Measurements from ENCODE around the gene LRPPRC. TPM values are rescaled to one million over a fixed set of nuclear protein-coding genes. Genes with fewer than 3 reads are reported as not detected.

LRPPRC gene
- total and polyA plus RNA-seq, 2 experiments from 2014 or later, result 163 to 200 TPM

DNA sequence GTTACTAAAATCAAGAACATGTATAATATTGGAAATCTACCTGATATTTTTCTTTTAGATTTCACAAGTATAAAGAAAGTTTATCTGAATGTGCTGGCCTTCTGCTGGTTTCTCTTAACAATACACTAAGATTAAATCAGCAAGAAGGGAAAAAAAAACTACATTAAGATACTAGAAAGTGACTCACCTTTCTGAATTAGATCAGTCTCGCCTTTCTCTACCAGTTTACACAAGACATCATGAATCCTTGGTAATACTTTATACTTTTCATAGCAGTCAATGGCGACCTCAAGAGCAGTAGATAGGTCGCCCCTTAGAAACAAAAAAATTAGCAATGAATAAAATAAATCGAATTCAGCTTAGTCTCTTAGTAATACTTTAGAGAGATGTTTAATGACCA, 61.2 kb downstream of the LRPPRC start:
- Histone ChIP-seq H3K9me2 (ENCODE audit: insufficient read depth) (no peaks in the 10 kb centered on the region), H3K4me2 (no peak overlapping the region), H3K4me1 (ENCODE audit: insufficient read depth) (no peaks in the 10 kb centered on the region), H4K20me1 (replicated peaks; ENCODE audit: insufficient read depth) (0 out of 2 replicates have a peak, but pooled peaks cover 4% of the 10 kb centered on the region), H3K4me3 (no peak overlapping the region), H3K36me3 (ENCODE audit: insufficient read depth) (peaks cover 22% of the 10 kb centered on the region; the same call in 1 of the 2 replicates), H3F3A (replicated peaks; ENCODE audit: low read depth) (no peaks in the 10 kb centered on the region), H2AFZ (no peak overlapping the region), H3K27ac (ENCODE audit: low read depth) (no peak overlapping the region), H3K27me3 (ENCODE audit: insufficient read depth) (no peaks in the 10 kb centered on the region), H3K79me2 (replicated peaks; ENCODE audit: insufficient read depth) (peaks cover 43% of the 10 kb centered on the region)
- Mint-ChIP-seq H3K27ac (no peak overlapping the region), H3K9me3 (no peaks in the 10 kb centered on the region), H3K27me3 (ENCODE audit: insufficient read depth, low read depth, poor library complexity) (no peaks in the 10 kb centered on the region), H3K36me3 (ENCODE audit: low read depth) (peaks cover 47% of the 10 kb centered on the region), H3K4me3 (no peak overlapping the region), H3K4me1 (peaks cover 20% of the 10 kb centered on the region)
- no peak for DNase-seq (ENCODE audit: low spot score)
- no peak for TF ChIP-seq EZH2 (IDR thresholded peaks at IDR 0.05; ENCODE audit: low read depth, unreplicated experiment)
- TF ChIP-seq, protein P1, sequence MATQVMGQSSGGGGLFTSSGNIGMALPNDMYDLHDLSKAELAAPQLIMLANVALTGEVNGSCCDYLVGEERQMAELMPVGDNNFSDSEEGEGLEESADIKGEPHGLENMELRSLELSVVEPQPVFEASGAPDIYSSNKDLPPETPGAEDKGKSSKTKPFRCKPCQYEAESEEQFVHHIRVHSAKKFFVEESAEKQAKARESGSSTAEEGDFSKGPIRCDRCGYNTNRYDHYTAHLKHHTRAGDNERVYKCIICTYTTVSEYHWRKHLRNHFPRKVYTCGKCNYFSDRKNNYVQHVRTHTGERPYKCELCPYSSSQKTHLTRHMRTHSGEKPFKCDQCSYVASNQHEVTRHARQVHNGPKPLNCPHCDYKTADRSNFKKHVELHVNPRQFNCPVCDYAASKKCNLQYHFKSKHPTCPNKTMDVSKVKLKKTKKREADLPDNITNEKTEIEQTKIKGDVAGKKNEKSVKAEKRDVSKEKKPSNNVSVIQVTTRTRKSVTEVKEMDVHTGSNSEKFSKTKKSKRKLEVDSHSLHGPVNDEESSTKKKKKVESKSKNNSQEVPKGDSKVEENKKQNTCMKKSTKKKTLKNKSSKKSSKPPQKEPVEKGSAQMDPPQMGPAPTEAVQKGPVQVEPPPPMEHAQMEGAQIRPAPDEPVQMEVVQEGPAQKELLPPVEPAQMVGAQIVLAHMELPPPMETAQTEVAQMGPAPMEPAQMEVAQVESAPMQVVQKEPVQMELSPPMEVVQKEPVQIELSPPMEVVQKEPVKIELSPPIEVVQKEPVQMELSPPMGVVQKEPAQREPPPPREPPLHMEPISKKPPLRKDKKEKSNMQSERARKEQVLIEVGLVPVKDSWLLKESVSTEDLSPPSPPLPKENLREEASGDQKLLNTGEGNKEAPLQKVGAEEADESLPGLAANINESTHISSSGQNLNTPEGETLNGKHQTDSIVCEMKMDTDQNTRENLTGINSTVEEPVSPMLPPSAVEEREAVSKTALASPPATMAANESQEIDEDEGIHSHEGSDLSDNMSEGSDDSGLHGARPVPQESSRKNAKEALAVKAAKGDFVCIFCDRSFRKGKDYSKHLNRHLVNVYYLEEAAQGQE (IDR thresholded peaks at IDR 0.05; ENCODE audit: unreplicated experiment), result no peak
- TF ChIP-seq ZNF331 (CRISPR knock-in tag; IDR thresholded peaks at IDR 0.05; ENCODE audit: low read depth), result no peak
- no peak for TF ChIP-seq EZH2phosphoT487 (IDR thresholded peaks at IDR 0.05; ENCODE audit: unreplicated experiment)
- TF ChIP-seq STAT1 (IDR thresholded peaks at IDR 0.05; ENCODE audit: unreplicated experiment), result no peak
- no peak for TF ChIP-seq NANOG (IDR thresholded peaks at IDR 0.05; ENCODE audit: borderline replicate concordance)
- no peak for TF ChIP-seq POLR2AphosphoS5 (IDR thresholded peaks at IDR 0.05; ENCODE audit: low read depth)
- no peak for TF ChIP-seq JUNB (IDR thresholded peaks at IDR 0.05; ENCODE audit: unreplicated experiment)
- no peak for TF ChIP-seq CREB1 (CRISPR knock-in tag; IDR thresholded peaks at IDR 0.05; ENCODE audit: low read depth)
- no peak for TF ChIP-seq ZNF114 (CRISPR knock-in tag; IDR thresholded peaks at IDR 0.05)
- TF ChIP-seq, protein P2, sequence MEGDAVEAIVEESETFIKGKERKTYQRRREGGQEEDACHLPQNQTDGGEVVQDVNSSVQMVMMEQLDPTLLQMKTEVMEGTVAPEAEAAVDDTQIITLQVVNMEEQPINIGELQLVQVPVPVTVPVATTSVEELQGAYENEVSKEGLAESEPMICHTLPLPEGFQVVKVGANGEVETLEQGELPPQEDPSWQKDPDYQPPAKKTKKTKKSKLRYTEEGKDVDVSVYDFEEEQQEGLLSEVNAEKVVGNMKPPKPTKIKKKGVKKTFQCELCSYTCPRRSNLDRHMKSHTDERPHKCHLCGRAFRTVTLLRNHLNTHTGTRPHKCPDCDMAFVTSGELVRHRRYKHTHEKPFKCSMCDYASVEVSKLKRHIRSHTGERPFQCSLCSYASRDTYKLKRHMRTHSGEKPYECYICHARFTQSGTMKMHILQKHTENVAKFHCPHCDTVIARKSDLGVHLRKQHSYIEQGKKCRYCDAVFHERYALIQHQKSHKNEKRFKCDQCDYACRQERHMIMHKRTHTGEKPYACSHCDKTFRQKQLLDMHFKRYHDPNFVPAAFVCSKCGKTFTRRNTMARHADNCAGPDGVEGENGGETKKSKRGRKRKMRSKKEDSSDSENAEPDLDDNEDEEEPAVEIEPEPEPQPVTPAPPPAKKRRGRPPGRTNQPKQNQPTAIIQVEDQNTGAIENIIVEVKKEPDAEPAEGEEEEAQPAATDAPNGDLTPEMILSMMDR (conservative IDR thresholded peaks at IDR 0.05; ENCODE audit: low read depth in 2 of 2), result no peak
- TF ChIP-seq, protein P3, sequence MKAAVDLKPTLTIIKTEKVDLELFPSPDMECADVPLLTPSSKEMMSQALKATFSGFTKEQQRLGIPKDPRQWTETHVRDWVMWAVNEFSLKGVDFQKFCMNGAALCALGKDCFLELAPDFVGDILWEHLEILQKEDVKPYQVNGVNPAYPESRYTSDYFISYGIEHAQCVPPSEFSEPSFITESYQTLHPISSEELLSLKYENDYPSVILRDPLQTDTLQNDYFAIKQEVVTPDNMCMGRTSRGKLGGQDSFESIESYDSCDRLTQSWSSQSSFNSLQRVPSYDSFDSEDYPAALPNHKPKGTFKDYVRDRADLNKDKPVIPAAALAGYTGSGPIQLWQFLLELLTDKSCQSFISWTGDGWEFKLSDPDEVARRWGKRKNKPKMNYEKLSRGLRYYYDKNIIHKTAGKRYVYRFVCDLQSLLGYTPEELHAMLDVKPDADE (IDR thresholded peaks at IDR 0.05), result no peak
- TF ChIP-seq, protein P4, sequence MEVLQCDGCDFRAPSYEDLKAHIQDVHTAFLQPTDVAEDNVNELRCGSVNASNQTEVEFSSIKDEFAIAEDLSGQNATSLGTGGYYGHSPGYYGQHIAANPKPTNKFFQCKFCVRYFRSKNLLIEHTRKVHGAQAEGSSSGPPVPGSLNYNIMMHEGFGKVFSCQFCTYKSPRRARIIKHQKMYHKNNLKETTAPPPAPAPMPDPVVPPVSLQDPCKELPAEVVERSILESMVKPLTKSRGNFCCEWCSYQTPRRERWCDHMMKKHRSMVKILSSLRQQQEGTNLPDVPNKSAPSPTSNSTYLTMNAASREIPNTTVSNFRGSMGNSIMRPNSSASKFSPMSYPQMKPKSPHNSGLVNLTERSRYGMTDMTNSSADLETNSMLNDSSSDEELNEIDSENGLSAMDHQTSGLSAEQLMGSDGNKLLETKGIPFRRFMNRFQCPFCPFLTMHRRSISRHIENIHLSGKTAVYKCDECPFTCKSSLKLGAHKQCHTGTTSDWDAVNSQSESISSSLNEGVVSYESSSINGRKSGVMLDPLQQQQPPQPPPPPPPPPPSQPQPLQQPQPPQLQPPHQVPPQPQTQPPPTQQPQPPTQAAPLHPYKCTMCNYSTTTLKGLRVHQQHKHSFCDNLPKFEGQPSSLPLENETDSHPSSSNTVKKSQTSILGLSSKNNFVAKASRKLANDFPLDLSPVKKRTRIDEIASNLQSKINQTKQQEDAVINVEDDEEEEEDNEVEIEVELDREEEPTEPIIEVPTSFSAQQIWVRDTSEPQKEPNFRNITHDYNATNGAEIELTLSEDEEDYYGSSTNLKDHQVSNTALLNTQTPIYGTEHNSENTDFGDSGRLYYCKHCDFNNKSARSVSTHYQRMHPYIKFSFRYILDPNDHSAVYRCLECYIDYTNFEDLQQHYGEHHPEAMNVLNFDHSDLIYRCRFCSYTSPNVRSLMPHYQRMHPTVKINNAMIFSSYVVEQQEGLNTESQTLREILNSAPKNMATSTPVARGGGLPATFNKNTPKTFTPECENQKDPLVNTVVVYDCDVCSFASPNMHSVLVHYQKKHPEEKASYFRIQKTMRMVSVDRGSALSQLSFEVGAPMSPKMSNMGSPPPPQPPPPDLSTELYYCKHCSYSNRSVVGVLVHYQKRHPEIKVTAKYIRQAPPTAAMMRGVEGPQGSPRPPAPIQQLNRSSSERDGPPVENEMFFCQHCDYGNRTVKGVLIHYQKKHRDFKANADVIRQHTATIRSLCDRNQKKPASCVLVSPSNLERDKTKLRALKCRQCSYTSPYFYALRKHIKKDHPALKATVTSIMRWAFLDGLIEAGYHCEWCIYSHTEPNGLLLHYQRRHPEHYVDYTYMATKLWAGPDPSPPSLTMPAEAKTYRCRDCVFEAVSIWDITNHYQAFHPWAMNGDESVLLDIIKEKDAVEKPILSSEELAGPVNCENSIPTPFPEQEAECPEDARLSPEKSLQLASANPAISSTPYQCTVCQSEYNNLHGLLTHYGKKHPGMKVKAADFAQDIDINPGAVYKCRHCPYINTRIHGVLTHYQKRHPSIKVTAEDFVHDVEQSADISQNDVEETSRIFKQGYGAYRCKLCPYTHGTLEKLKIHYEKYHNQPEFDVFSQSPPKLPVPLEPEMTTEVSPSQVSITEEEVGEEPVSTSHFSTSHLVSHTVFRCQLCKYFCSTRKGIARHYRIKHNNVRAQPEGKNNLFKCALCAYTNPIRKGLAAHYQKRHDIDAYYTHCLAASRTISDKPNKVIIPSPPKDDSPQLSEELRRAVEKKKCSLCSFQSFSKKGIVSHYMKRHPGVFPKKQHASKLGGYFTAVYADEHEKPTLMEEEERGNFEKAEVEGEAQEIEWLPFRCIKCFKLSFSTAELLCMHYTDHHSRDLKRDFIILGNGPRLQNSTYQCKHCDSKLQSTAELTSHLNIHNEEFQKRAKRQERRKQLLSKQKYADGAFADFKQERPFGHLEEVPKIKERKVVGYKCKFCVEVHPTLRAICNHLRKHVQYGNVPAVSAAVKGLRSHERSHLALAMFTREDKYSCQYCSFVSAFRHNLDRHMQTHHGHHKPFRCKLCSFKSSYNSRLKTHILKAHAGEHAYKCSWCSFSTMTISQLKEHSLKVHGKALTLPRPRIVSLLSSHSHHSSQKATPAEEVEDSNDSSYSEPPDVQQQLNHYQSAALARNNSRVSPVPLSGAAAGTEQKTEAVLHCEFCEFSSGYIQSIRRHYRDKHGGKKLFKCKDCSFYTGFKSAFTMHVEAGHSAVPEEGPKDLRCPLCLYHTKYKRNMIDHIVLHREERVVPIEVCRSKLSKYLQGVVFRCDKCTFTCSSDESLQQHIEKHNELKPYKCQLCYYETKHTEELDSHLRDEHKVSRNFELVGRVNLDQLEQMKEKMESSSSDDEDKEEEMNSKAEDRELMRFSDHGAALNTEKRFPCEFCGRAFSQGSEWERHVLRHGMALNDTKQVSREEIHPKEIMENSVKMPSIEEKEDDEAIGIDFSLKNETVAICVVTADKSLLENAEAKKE (CRISPR knock-in tag; IDR thresholded peaks at IDR 0.05), result no peak
- ATAC-seq, result no peak
